Mesenteric fat pad (tissue), 1 donor: ENCODE results near the gene ULBP2. TPM values are rescaled to one million over a fixed set of nuclear protein-coding genes. Genes with fewer than 3 reads are reported as not detected.

Experiments used
- DNase-seq: peaks from one replicate; pipeline ENCODE4 v3.0.0-alpha.2; 2020; ENCODE audit warnings: low spot score
- total RNA-seq: library from RNA; stranded (reverse); fragmentation: NEBNext Ultra II Directional; extraction: Animal tissue kit (Norgen Biotek cat#: 25700); gene quantifications from one replicate; pipeline ENCODE4 v1.2.1, GENCODE V29; 2021
- donor health status: DM: yes; HTN: yes; CAD: no.

Gene ULBP2
- total RNA-seq, 1 donor from 2014 or later, result 0.96 TPM

GRCh38 chr6:149908480-149908879 lies 33.3 kb upstream of the ULBP2 start:
- peak; percentile 49 for DNase-seq

GRCh38 chr6:149909701-149910470 lies 31.9 kb upstream of the ULBP2 start:
- DNase-seq, result peak; percentile 87

GRCh38 chr6:149910721-149911151 lies 31.1 kb upstream of the ULBP2 start:
- peak; percentile 84 for DNase-seq

- DNase-seq, result peak; percentile 72
Observed at GRCh38 chr6:149912680-149913079, 29.1 kb upstream of the ULBP2 start.

DNA sequence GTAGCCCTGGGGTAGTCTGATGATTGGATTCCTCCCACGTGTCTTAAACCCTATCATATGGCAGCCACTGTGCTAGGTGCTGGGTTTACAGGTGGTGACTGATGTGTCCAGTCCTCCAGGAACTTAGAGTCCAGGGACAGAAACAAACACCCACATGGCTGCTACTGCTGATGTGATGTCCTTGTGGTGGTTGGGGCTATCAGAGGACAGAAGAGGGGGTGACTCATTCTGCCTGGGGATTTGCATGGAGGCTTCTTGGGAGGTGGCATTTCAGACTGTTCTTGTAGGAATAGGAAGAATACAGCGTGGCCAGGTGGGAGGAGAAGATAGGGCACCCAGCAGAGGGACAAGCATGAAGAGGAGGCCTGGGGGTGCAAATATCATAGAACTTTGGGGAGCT lies 28.7 kb upstream of the ULBP2 start:
- peak; percentile 30 for DNase-seq

GRCh38 chr6:149913540-149914240 lies 28.1 kb upstream of the ULBP2 start:
- DNase-seq, result peak; percentile 30

- peak; percentile 69 for DNase-seq
Observed at GRCh38 chr6:149915970-149916865, 25.6 kb upstream of the ULBP2 start.

GRCh38 chr6:149917679-149918078 lies 24.1 kb upstream of the ULBP2 start:
- DNase-seq, result peak; percentile 33

DNA sequence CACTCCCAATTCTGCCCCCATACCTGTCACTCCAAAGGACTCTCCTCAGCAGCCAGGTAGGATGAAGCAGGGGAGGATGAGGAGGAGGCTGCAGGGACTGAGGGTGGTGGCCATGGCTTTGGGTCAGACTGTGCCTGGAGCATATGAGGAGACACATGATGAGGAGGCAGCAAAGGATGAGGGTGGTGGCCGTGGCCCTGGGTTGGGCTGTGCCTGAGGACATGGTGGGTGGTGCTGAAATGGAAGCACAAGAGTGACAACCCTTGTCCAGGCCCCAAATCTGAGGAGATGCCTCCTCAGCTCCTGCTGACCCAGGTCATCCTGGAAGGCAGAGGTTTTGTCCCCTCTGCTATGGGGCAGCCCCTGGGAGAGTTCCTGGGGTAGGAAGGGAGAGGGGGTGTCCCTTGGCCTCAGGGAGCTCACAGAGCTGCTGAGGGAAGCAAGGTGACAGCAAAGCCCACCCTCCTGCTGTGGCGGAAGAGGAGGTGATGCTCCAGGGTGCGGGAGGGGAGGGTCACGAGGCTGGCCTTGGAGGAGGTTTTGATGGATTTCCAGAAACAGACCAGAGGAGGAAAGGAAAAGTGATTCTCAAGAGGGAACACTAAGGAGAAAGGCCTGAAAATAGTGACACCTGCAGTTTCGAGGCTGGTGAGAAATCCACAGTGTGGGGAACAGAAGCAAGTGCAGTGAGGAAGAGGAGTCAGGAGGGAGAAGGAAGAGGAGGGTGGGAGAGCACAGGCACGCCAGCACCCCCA lies 23.5 kb upstream of the ULBP2 start:
- DNase-seq, result peak; percentile 55

GRCh38 chr6:149919126-149919833 lies 22.5 kb upstream of the ULBP2 start:
- DNase-seq, result peak; percentile 78

DNA sequence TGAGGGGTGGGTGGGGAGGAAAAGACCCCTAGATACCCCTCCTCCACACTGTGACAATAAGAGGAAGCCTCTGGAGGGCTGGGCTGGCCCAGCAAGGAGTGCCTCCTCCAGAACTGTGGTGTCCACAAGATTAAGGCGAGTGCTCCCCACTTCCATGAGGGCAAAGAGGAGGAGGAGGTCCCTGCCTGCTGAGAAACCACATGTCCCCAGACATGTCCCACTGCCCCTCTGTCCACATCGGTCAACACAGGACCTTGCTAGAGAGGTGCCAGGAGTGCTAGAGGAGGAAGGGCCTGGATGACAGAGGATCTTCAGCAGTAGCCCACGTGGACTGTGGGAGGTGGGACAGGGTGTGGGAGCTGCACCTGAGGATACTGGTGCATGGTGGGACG lies 22.0 kb upstream of the ULBP2 start:
- peak; percentile 68 for DNase-seq

- peak; percentile 67 for DNase-seq
Observed at GRCh38 chr6:149921361-149921760, 20.5 kb upstream of the ULBP2 start.

DNA sequence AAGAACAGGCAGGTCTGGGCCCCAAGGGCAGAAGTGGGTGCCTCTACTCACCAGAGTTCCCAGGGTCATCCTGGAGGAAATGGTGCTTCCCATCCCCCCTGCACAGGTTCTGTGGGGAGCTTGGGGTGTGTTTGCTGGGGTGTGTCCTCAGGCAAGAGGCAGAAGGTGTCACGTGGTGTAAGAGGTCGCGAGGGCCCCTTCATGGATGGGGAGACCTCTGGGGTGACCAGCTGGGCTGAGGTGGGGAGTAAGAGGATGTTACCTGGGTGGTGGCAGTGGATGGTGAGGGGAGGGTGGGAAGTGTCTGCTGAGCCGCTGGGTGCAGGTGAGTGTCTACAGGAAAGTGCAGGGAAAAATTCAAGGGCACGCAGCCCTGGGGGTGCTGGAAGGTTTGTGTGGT lies 19.7 kb upstream of the ULBP2 start:
- DNase-seq, result peak; percentile 57

- peak; percentile 96 for DNase-seq
Observed at GRCh38 chr6:149922642-149923326, 19.0 kb upstream of the ULBP2 start, which contains the start of gene RAET1G. Gene RAET1G (minus strand): TSS chr6:149923121. CDS start chr6:149923010, 111 bp downstream.

GRCh38 chr6:149923327-149923986 lies 18.4 kb upstream of the ULBP2 start:
- DNase-seq, result peak; percentile 49

DNA sequence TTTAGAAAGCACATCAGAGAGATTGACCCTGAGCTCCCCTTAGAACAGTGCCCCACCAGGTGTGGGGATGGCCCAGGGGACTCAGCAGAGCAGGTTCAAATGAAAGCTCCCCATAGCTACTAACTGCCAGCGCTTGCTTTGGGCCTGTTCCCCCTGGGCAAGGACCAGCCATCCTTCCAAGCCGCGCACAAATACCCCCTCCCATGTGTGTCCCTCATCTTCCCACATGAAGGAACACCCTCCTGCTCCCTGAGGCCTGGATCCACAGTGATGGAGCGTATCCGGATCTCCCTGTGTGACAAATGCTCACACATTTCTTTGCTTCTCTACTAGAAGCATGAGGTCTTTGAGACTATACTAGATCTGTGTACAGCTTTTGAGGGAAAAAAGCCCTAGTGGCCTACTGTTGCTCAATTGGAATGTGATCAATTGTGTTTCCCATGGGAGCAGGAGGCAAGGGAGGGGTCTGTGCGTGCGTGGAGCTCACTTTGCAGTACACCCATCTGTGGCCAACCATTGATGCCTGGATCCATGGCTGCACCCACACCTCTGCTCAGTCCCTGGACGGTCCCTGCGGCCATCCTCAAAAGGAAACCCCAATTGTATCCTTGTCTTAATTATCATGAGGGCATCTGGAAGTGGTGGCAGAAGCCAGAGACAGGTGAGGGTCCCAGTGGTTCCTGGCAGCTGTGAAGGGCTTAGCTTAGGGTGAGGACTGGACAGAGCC lies 17.4 kb upstream of the ULBP2 start:
- peak; percentile 68 for DNase-seq

DNA sequence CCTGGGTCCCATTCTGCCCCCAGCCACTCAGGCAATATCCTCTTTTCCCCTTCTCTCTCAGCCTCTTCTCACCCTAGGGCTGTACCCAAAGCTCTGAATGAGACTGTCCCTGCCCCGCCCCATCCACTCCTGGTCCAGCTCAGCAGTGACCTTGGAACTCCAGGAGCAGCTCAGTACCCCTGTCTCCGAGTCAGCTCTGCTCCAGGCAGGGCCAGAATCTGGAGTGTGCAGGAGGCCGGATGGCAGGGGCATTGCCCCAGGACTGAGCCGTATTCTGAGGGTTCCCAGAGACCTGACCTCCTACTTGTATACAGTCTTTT lies 16.9 kb upstream of the ULBP2 start:
- peak; percentile 74 for DNase-seq

DNA sequence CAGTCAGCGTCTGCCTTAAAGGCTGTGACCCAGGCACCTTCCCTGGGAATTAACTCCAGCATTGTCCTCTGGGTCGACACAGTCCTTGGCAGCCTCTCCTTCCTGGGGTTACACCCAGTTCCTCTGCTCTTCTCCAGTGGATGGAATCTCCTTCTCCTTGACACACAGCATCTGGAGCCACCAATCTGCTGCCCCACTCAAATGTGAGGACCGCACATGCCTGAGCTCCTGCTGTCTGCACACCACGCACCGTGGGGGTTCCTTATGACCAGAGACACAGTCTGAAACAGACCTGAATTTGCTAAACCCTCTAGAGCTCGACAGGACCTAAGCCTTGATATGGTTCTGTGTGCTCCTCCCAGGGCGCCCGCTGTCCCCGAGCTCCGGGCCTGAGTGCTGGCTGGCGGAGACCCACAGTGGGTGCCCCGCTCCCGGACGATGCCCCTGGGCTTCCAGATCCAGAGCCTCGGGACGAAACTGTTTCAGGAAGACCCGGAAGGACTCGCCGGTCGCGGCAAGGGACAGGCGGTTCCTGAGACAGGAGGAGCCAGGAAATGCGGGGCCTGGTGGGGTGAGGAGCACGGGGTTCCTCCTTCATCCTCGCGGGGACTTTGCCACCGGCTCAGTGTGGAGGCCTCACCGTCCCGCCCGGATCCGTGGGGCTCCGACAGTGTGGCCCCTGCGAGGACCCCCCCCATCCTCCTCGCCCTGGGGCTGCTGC lies 16.4 kb upstream of the ULBP2 start:
- peak; percentile 88 for DNase-seq
